GM21737 (cell line): ENCODE results near the gene MT1A.
A peak's percentile ranks its signal among the peaks of the same experiment; 100 is the strongest.

Experiments
- ATAC-seq: cut with Tn5 transposase; IDR thresholded peaks from one replicate; pipeline ENCODE4 v1.9.1; 2021; ENCODE audit warnings: mild to moderate bottlenecking, moderate library complexity; ENCODE audit not compliant: unreplicated experiment

Gene MT1A

DNA sequence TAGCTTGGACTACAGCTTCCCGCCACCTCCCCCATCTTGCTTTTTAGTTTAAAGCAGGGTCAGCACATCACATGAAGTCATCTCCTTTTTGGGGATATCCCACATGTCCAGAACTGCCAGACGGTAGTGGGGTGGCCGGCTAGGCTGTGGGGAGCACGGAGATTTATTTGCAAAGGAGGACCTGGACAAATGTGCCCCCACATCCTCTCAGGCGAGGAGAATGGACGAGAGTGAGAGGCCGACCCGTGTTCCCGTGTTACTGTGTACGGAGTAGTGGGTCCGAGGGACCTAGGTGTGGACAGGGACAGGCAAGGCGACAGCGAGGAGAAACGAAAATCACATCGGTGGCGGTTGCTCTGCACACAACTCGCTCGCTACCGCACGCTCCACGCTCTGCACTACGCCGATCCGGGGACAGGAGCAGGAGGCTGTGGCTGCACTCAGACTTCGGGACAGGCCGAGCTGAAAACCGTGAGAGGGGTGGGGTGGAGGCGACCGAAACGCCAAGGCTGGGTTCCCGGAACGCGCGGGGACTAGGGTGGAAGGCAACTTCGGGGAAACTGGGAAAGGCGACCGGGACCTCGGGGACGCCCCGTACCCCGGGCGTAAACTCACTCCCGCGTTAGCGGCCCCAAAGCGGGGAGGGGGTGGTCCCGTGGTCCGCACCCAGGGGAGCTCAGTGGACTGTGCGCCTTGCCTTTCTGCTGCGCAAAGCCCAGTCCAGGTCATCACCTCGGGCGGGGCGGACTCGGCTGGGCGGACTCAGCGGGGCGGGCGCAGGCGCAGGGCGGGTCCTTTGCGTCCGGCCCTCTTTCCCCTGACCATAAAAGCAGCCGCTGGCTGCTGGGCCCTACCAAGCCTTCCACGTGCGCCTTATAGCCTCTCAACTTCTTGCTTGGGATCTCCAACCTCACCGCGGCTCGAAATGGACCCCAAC is at the start of gene MT1A:
Gene MT1A, plus strand, starts transcription at position 853 of the 937 bp plus-strand sequence. Its CDS starts 73 bp downstream, at position 926.
- no peak for ATAC-seq

DNA sequence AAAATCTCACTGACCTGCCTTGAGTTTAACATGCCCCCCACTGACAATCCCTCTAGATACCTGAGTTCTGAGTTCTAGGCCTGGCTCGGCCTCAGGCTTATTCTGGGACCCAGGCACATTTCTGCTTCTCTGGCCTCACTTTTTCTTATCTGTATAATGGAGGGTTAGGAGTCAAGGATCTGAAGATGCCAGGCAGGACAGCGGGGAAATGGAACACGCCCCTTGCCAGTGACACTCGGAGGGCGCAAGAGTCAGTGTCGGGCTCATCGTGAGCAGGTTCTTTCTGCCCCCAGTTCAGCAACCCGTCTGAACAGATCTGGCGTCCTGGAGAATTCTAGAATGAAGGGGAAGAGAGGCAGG is 49.7 kb upstream of the MT1A start:
- no peak for ATAC-seq

DNA sequence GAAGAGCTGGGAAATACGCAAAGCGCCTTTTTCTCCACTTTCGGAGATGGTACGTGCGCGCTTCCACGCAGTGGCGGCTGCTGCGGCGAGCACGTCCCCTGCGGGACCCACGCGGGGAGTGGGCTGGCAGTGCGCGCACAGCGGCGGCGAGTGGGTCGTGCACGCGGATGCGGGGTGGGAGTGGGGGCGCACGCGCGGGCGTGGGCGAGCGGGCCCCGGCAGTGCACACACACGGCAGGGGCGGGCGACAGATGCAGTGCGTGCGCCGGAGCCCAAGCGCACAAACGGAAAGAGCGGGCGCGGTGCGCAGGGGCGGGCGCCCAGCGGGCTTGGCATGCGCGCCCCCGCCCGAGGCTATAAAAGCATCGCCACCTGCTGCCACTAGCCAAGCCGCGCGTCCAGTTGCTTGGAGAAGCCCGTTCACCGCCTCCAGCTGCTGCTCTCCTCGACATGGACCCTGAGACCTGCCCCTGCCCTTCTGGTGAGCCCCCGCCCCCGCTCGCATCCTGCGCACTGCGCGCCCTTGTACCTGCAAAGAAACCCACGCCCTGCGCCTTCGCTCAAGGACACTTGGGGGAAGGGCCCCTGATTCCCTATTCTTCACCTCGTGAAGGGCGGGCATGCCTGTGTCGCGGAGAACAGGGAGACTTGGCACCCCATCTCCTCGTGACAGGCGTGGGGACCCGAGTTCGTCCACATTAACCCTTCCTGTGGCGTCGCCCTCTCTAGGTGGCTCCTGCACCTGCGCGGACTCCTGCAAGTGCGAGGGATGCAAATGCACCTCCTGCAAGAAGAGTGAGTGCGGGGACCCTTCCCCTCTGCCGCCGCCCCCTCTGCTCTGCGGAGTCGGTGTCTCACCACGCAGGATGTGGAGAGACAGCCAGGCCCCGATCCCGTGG is 49.1 kb upstream of the MT1A start, which contains the start of gene MT3:
Gene MT3, plus strand, starts transcription at position 388 of the 899 bp plus-strand sequence. Its CDS starts 63 bp downstream, at position 451.
- no peak for ATAC-seq

DNA sequence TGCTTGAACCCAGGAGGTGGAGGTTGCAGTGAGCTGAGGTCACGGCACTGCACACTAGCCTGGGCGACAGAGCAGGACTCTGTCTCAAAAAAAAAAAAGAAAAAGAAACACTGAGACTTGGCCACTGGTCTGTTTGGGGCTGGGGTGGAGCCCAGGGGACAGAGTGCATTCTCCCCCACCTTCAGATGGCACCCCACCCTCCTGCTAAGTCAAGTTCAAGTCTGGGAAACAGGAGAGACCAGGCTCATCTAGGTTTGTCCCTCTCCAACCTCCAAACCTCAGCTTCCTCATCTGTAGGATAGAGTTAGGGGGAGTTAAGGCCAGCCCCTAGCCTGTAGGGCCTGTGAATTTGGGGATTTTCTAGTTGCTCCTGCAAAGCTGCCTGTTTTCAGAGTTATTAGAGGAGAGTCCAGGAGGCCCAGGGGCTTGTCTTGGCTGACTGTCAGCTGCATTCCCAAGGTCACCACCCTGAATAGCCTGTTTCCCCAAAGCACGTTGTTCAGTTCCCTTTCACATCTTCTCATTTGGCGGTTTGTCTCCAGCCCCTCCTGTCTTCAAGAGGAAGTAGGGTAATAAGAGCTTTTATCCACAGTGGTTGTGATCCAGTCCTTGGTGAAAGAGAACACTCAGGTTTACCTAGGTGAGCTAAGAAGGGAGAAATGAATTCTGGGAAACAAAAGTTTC is 46.9 kb upstream of the MT1A start:
- ATAC-seq: no peak

DNA sequence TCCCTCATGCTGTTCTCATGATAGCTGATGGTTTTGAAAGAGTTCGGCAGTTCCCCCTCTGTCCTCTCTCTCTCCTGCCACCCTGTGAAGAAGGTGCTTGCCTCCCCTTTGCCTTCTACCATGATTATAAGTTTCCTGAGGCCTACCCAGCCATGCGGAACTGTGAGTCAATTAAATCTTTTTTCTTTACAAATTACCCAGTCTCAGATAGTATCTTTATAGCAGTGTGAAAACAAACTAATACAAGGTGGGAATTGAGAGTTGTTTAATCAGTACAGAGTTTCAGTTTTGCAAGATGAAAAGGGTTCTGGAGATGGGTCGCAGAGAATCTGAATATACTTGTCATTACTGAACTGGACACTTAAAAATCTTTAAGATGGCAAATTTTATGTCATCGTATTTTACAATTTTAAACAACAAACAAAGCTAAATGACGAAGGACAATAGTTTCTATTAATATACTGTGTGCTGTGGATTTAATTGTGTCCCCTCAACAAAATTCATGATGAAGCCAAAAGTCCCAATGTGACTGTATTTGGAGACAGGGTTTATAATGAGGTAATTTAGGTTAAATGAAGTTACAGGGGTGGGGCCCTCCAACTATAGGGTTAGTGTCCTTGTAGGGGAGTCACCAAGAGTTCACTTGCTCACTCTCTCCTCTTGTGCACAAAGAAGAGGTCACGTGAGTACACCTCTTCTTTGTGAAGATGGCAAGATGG is 44.7 kb upstream of the MT1A start:
- no peak for ATAC-seq

DNA sequence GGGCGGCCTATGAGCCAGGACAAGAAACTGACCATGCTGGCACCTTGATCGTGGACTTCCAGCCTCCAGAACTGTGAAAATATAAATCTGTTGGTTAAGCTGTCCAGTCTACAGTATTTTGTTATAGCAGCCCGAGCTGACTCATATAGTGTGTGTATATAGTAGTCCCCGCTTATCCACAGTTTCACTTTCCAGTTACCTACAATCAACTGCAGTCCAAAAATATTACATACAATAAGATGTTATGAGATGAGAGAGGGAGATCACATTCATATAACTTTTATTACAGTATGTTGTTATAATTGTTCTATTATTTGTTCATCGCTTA is 44.2 kb upstream of the MT1A start:
- no peak for ATAC-seq

DNA sequence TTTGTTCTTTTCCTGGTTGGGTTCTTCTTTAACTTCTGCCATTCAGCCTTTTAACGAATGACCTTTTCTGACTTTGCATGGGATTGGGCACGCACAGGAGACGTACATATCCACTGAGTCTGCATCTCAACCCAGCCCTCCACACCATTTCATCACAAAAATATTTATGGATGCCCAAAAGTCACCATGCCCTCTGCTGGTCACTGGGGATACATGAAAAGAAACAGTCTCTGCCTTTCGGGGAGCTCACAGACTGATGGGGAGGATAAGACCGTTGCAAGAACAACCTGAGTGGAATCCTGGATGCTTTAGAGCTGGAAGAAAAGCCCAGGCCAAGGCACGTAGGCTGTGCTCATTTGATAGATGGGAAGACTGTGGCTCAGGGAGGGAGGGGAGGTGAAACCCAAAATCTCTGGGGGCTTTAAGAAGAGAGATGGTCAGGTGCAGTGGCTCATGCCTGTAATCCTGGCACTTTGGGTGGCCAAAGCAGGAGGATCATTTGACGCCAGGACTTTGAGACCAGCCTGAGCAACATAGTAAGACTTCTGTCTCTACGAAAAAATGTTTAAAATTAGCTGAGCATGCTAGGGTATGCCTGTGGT is 38.0 kb upstream of the MT1A start:
- ATAC-seq: no peak

DNA sequence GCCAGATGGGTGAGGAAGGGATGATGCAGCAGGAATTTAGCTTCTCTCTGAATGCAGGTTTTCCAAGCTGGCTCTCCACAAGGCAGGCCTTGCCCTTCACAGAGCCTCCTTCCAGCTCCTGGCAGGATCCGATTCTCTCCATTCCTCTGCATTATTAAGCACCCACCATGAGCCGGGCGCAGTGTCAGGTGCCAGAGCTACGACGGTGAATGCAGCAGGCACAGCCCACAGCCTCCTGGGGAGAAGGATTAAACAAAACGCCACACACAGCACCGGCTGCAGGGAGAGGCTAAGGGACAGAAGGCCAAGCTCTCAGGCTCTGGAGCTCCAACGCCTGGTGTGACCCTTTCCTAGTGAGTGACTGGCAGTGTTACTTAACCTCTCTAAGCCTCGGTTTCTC is 37.1 kb upstream of the MT1A start:
- ATAC-seq: no peak

DNA sequence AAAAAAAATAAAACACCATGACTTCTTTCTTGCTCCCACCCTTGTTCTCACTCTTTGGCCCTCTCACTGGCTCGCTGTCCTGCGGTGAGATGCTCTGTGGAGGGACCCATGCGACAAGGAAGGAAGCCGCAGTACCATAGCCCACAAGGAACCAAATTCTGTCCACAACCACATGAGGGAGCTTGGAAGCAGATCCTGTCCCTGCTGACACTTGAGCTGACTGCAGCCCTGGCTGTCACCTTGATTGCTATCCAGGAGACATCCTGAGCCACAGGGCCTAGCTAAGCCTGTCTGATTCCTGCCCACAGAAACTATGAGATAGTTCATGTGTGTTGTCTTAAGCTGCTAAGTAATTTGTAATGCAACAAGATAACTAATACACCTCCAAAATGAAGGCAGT is 34.9 kb upstream of the MT1A start:
- no peak for ATAC-seq

DNA sequence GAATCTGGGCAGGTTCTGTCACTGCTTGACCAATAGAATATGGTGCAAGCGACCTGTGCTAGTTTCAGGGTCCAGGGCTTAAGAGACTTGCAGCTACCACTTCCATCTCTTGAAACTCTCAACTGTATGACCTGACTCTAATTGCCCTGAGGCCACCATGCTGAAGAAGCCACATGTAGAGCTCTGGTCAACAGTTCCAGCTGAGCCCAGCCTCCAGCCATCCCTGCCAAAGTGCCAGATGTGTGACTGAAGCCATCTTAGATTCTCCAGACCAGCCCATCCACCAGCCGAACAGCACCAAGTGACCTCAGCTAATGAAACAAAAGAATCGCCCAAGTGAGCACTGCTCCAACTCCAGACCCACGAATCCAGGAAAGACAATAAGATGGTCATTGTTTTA is 33.5 kb upstream of the MT1A start:
- ATAC-seq: no peak

DNA sequence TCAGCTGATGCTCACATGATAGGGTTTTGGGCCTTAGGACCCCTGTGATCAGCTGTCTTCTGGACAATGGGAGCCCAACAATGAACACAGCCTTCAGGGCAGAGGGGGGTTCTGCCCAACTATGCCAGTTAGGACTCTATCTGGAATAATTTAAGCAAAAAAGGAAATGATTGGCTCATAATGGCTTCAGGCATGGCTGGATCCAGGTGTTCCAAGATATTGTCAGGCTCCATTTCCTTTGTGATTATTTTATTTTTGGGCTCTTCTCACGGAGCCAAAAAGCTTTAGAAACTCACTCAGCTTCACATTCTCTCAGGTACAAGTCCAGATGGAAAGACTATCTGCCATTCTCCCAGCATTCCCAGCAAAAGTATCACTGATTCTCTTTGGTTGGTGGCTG is 33.0 kb upstream of the MT1A start:
- no peak for ATAC-seq

DNA sequence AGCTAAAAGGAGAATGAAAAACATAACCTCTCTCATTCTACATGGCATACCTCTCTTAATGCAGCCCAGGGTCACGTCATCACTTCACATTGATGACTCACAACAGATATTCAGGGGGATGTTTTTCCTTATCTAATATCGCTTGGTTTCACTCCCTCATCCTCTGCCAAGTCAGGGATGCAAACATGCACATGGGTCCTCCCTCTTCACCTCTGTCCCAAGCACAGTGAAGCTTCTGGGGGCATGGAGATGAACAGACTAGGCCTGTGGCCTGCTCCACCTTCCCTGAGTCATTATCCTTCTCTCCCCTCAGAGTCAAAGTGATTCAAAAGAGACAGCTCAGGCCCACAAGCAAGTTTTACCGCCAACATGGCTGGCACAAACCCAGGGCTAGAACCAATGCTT is 32.4 kb upstream of the MT1A start:
- no peak for ATAC-seq

DNA sequence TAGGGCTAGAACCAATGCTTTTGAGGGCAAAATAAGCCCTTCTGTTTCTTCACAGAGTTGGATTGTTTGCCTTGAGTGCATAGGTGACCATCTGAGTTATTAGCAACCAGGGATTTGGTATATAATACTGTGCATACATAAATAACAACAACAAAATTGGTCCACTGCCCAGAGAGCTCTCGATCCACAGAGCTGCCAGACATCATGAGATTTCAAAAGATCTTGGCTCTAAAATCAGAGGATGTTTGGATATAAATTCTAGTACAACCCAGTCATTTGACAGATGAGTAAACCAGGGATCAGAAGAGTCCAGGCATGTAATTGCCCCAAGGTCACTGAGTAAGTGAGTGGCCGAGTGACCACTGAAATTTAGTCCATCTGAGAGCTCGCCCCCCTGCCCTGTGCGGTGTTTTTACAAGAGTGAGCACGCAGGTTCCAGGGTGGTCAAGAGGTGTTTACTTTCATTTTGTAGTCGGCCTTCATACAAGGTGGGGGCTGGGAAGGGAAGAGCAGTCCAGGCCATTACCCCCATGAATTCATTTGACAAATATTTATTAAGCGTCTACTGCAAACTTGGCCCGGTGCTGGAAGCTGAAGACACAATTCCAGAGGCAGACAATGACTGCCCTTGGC is 31.9 kb upstream of the MT1A start:
- no peak for ATAC-seq

DNA sequence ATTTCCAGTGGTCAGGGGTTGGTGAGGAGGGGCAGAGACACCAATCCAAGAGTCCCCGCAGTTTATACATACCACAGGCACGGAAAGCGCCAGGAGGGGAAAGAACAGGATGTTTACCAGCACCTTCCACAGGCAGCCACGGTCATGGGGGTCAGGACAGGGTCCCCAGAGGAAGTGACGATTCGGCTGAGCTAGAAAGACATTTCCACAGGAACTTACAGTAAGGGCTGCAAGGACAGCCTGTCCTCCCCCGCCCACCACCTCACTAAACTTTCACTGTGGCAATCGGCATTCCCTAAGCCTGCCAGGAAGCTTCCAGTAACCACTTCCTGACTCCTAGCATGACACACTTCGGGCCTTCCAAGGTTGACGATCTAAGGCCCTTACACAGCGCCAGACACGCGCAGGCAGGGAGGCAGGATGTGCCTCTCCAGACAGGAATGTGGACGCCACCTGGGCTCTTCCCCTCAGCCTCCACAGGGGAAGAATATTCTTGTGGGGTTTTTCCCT is 31.3 kb upstream of the MT1A start:
- ATAC-seq: no peak

DNA sequence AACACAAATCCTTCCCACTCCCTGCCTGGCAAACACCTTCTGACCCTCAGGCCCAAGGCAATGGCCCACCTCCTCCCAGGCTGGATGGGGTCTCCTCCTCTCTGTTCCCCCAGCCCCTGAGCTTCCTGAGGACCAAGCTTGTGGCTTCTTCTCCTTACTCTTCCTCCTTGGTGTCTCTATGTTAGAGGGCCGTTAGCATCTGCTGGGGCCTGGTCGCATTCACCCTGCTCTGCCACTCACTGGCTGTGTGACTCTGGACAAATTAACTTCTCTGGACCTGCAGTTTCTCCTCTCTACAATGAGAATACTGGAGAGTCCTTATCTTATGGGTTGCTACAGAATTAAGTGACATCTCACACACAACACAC is 30.8 kb upstream of the MT1A start:
- ATAC-seq: no peak

DNA sequence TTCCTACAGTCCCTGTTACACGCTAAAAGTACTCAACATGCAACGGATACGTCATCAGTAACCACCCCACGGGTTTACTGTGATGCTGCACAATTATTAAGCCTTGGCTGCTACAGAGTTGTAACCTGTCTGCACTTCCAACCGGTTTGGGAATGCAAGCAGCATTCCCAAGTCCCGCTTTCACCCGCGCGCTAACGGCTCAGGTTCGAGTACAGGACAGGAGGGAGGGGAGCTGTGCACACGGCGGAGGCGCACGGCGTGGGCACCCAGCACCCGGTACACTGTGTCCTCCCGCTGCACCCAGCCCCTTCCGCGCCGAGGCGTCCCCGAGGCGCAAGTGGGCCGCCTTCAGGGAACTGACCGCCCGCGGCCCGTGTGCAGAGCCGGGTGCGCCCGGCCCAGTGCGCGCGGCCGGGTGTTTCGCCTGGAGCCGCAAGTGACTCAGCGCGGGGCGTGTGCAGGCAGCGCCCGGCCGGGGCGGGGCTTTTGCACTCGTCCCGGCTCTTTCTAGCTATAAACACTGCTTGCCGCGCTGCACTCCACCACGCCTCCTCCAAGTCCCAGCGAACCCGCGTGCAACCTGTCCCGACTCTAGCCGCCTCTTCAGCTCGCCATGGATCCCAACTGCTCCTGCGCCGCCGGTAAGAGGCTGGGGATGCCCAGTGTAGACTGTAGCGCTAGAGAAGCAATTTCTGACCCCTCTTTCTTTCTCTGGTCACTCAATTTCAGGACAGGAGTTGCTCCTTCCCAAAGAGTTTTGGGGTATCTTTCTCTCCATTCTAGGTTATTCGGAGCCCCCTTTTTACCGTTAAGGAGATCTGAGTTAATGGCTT is 30.2 kb upstream of the MT1A start, which contains the start of gene MT2A:
Gene MT2A, plus strand, starts transcription at position 542 of the 833 bp plus-strand sequence. Its CDS starts 72 bp downstream, at position 614.
- peak; percentile 77 for ATAC-seq

DNA sequence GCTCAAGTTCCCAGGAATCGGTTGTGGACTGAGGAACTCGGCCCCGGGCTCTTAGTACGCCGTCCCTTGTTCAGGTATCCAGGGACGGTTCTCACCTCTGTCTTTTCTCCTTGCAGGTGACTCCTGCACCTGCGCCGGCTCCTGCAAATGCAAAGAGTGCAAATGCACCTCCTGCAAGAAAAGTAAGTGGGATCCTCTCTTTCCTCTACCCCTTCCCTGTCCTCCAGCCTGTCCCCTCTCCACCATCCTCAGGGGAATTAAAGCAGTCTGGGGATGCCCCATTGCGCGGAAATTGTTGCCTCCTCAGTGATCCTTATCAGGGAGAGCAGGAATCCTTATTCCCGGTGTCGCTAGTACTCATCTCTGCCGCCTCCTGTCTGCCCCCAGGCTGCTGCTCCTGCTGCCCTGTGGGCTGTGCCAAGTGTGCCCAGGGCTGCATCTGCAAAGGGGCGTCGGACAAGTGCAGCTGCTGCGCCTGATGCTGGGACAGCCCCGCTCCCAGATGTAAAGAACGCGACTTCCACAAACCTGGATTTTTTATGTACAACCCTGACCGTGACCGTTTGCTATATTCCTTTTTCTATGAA is 29.5 kb upstream of the MT1A start:
- ATAC-seq: no peak

DNA sequence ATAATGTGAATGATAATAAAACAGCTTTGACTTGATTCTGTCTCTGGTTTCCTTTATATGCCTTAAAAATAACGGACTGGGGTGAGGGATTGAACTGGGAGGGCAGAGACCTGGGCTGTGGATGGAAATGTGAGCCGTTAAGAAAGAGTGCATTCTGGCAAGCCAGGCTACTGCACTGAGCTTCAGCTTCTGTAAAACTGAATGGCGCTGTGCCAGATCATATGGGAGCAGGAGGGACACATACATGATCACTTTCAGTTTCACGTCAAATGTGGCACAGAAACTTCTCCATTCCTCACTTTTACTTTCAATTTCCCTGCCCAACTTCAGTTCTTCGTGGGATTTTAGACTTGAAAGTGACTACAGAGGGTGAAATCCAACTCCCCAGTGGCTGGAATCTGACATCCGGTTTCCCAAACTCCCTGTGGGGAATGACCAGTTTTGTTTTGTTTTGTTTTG is 29.0 kb upstream of the MT1A start:
- peak; percentile 34 for ATAC-seq
